HG02870 (cell line): ENCODE data around the gene TTC3.
A peak's percentile ranks its signal among the peaks of the same experiment; 100 is the strongest.
"Not testable (repeated sequence)": the region's sequence is repeated elsewhere in the genome, so short reads cannot be mapped to it uniquely, and the experiment has no call there.

Source experiments
- ATAC-seq: cut with Tn5 transposase; IDR thresholded peaks from one replicate; pipeline ENCODE4 v1.9.1; 2021; ENCODE audit warnings: mild to moderate bottlenecking, moderate library complexity; ENCODE audit not compliant: unreplicated experiment

Gene TTC3

GRCh38 chr21:37219761-37220432 is 146.8 kb downstream of the TTC3 start:
- no peak for ATAC-seq

- peak; percentile 41 for ATAC-seq
Observed at GRCh38 chr21:37220433-37220980, 147.5 kb downstream of the TTC3 start.

GRCh38 chr21:37220981-37221664 is 148.1 kb downstream of the TTC3 start:
- peak; percentile 89 for ATAC-seq

- ATAC-seq, result not testable (repeated sequence)
Observed at GRCh38 chr21:37222248-37222647, 149.2 kb downstream of the TTC3 start.

GRCh38 chr21:37223804-37224345 is 150.8 kb downstream of the TTC3 start:
- no peak for ATAC-seq

GRCh38 chr21:37224861-37225839 is 152.1 kb downstream of the TTC3 start:
- ATAC-seq, result no peak

GRCh38 chr21:37226041-37226920 is 153.2 kb downstream of the TTC3 start:
- no peak for ATAC-seq

- ATAC-seq, result no peak
Observed at GRCh38 chr21:37227071-37228002, 154.3 kb downstream of the TTC3 start.

GRCh38 chr21:37228003-37228400 is 154.9 kb downstream of the TTC3 start:
- ATAC-seq, result no peak

- no peak for ATAC-seq
Observed at GRCh38 chr21:37230632-37231248, 157.7 kb downstream of the TTC3 start.

GRCh38 chr21:37231249-37231645 is 158.2 kb downstream of the TTC3 start:
- no peak for ATAC-seq

- ATAC-seq, result no peak
Observed at GRCh38 chr21:37231671-37232070, 158.6 kb downstream of the TTC3 start.

- ATAC-seq, result no peak
Observed at GRCh38 chr21:37232274-37233018, 159.4 kb downstream of the TTC3 start.

GRCh38 chr21:37233551-37234146 is 160.6 kb downstream of the TTC3 start:
- no peak for ATAC-seq

GRCh38 chr21:37237346-37237745 is 164.3 kb downstream of the TTC3 start:
- ATAC-seq, result no peak

- no peak for ATAC-seq
Observed at GRCh38 chr21:37237764-37238163, 164.7 kb downstream of the TTC3 start.

- ATAC-seq, result no peak
Observed at GRCh38 chr21:37240978-37241377, 167.9 kb downstream of the TTC3 start.
